Liver (tissue), 3 donors: ENCODE results near the gene FSD1L.

ENCODE experiments used
- ATF3 ChIP-seq: IDR thresholded peaks from 2 replicates; pipeline ENCODE4 v1.6.1; 2016; ENCODE audit warnings: antibody characterized with exemption
- CTCF ChIP-seq: fragments of 150-350 bp; IDR thresholded peaks from 2 replicates; pipeline ENCODE4 v1.5.1; 2017; ENCODE audit warnings: improper control_type of control experiment, low read depth, low read length; ENCODE audit not compliant: missing input control
- JUND ChIP-seq, 2 donors: IDR thresholded peaks; 2 replicates each; pipeline ENCODE4 v1.6.1; 2016; ENCODE audit warnings: antibody characterized with exemption in 2 of 2
- REST ChIP-seq: IDR thresholded peaks from 2 replicates; pipeline ENCODE4 v1.6.1; 2016; ENCODE audit warnings: antibody characterized with exemption, mild to moderate bottlenecking
- YY1 ChIP-seq: IDR thresholded peaks from 2 replicates; pipeline ENCODE4 v1.6.1; 2016; ENCODE audit warnings: antibody characterized with exemption, mild to moderate bottlenecking
- donor health status: healthy.
- donor health status: healthy.

GRCh38 chr9:105572455-105572854 is 124.6 kb downstream of the FSD1L start:
- TF ChIP-seq CTCF (no peak), ATF3 (no peak), JUND (IDR thresholded peaks at IDR 0.05) (no peak), YY1 (no peak), REST (no peak)
